CD4-positive, alpha-beta T cell treated with Interleukin-4 for 1 hour (primary cell): ENCODE measurements around the gene EIF3L.

ENCODE experiments used
- DNase-seq, 2 donors: peaks; one replicate each; pipeline ENCODE4 v3.0.0-alpha.2; 2020 to 2022

Gene EIF3L

DNA sequence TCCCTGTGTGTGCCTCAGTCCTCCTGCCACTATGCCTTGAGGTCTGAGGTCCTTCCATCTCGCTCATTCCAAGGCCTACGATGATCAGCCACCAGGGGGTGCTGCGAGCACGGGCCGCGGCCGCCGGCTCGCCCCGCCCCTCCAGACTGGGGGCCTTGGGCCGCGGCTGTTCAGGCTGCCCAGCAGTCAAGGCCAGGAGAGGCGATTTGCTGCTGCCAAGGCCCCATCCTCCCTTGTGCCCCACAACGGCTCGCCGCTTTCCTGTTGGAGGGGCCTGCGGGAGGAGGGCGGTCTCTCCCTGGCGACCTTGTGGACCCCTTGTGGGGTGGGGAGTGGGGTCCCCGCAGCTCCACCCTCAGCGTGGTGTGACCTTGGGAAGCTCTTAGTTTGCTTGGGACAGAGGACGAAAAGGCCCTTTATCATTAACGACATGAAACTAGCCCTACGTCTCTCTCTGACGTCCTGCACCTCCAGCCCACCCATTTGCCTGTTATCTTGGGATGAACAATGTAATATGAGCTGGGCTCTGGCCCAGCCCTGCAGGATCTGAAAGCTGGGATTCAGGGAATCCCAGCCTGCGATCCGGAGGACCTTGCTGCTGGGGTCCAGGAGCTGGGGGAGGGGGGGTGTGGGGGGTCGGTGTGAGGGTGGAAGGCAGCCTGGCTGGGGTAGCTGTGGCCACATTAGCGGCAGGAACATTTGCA is 31.4 kb upstream of the EIF3L start:
- peak; percentile 77 to 82 for DNase-seq

GRCh38 chr22:37818409-37819104 is 30.7 kb upstream of the EIF3L start:
- peak; percentile 61 to 67 for DNase-seq

DNA sequence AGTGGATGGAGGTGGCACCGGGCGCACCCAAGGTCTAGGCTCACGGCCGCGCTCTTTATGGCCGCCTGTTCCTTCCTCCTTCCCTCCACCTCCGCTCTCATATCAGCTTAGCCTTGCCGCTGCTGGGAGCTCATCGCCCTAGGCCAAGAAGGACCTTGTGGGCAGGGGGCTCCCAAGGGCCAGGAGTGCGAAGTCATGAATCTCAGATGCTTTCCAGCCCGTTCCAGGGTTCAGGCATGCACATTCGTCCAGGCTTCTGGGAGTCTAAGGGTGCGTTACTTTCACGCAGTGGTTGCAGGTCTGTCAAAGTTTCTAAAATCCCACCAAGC is 30.1 kb upstream of the EIF3L start:
- no peak for DNase-seq

- DNase-seq: no peak
These were observed 28.9 kb upstream of the EIF3L start for GRCh38 chr22:37820350-37820749.

DNA sequence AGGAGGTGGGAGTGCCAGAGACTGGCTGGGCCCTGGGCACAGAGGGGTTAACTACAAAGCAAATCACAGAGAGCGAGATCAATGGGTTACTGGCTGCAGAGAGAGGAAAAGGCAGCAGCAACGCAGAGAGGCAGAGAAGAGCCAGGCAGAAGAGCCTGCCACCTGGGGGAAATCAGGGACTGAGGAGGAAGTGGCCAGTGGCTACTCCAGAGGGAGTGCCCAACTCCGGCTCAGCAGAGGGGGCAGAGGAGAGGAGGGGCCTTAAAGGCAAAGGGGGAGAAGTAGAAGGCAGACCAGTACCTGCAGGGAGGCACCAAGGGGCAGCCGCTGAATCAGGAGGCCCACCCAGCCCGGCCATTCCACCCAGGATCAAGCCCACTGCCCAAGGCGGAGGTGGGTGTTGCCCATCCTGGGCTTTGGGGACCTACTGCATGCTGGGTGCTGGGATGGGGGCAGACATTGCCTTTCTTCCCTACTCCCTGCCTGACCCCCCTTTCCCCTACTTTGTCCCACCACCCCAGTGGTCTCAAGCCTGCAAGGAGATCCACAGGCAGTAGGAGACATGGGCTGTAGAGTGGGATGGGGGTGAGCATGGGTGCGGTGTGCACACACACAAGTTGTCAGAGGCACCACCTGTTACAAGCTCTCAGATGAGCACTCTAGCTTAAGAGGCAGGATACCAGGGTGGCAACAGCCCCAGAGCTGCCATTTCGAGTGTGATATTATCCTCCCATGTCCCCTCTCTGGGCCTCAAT is 27.0 kb upstream of the EIF3L start:
- DNase-seq: no peak

- no peak for DNase-seq
These were observed 25.9 kb upstream of the EIF3L start, which contains the start of gene GALR3 for GRCh38 chr22:37823134-37823985. GALR3 (plus strand) TSS chr22:37823382; CDS start chr22:37823407, 25 bp downstream.

GRCh38 chr22:37824674-37825641 is 24.3 kb upstream of the EIF3L start:
- DNase-seq: no peak

DNA sequence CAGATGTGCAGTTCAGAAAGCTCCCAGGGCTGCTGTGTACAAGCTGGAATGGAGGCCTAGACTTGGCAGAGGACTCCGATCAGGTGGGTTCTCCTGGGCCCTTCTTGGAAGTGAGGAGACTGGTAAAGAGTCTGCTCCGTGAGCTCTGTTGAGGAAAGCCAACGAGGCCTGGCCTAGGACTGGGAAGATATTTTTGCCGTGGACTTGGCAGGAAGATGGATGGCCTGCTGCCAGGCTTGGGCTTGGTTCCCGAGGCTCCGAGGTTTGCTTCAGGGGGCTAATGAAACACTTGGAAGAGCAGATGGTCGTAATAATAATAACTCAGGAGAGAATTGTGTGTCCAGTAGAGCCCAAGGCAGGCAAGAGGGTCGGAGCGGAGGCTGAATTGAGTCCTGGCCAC is 22.2 kb upstream of the EIF3L start:
- DNase-seq: no peak

- no peak for DNase-seq
These were observed 19.0 kb upstream of the EIF3L start for GRCh38 chr22:37830093-37830842.

DNA sequence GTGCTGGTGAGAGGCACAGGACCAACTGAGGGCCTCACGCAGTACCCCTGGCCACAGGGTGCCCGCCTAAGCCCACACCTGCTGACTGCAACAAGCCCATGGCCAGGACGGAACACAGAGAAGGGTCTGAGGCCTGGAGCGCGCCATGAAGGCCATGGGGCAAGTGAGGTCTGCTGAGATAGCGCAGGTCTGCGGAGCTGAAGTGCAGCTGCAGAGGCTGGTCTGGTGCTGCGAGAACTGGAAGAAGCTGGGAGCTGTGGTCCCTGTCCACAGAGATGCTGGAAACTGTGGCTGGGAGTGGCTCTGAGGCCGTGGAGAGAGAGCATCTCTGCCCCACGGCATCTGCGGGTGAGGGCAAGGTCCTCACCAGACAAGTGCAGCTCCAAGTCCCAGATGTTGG is 17.7 kb upstream of the EIF3L start:
- no peak for DNase-seq

GRCh38 chr22:37832022-37832857 is 17.0 kb upstream of the EIF3L start:
- DNase-seq: no peak

DNA sequence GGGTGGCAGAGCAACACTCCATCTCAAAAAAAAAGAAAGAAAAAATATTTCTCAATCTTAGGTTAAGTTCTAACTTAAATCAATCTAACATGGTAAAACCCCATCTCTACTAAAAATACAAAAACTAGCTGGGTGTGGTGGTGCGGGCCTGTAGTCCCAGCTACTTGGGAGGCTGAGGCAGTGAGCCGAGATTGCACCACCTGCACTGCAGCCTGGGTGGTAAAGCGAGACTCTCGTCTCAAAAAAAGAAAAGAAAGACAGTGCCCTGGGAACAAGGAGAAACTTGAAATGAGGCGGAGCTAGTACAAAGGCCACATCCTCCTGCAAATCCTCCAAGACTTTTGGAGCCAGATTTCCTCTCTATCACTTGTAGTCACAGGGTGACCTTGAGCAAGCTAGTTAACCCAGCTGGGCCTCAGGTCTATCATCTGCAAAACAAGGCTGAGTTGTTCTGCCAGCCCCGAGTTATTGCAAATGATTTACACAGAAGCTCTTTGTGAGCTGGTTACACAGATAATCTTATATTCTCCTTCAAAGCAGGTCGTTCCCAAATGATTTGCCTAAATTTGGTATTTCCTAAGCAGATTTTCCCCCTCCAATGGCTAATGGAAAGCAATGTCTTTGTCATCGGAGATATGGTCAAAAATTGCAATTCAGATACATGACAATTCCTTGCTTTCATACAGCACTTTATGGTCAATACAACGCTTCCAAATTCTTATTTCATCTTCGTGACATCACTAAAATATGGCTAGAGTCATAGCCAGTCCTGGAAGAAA is 7.0 kb upstream of the EIF3L start:
- no peak for DNase-seq

- DNase-seq: no peak
These were observed 5.5 kb upstream of the EIF3L start for GRCh38 chr22:37843741-37844089.

DNA sequence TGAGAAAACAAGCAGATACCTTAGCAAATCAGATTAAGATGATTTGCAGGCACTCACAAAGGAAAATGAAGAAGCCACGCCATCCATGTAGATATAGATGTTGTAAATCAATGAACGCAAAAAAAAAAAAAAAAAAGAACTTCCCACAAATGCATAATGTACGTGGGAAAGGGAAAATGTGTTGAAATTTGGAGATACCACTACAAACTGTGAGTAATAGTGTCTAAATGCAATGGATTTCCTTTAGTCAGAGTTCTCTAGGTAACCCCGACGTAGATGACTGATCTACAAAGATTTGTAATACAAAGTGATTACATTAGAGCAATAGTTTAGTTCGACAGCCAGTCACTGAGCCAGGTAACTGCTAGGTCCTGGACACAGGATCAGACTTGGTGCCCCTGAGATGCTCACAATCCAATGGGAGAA is 4.3 kb upstream of the EIF3L start:
- DNase-seq: no peak

DNA sequence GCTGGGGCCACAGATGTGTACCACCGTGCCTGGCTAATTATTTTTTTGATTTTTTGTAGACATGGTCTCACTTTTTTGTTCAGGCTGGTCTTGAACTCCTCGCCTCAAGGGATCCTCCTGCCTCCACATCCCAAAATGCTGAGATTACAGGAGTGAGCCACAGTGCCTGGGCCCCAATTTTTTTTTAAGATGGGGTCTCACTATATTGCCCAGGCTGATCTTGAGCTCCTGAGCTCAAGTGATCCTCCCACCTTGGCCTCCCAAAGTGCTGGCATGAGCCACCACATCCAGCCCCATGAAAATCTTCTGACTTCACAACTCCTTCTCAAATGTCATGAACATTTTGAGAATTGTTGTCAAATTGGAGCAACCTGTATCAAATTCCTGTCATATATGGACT is 2.8 kb upstream of the EIF3L start:
- DNase-seq: no peak

DNA sequence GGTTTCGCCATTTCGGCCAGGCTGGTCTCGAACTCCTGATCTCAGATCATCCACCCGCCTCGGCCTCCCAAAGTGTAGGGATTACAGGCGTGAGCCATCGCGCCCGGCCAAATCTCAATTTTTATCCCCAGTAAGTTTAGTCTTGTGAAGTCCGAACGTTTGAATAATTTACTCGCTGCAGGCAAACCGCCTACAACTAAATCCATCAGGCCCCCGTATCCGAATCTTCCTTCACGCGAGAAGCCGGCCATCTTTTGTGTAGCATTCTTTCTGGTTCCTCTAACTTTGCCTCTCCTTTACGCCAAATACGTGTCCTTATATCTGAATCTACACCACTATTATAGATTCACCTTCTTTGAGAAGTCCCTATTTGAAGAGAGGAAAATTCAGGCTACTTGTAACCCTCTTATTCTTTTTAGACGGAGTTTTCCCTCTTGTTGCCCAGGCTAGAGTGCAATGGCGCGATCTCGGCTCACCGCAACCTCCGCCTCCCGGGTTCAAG is 581 bp upstream of the EIF3L start:
- DNase-seq: peak in 1 of 2 donors; percentile 36

DNA sequence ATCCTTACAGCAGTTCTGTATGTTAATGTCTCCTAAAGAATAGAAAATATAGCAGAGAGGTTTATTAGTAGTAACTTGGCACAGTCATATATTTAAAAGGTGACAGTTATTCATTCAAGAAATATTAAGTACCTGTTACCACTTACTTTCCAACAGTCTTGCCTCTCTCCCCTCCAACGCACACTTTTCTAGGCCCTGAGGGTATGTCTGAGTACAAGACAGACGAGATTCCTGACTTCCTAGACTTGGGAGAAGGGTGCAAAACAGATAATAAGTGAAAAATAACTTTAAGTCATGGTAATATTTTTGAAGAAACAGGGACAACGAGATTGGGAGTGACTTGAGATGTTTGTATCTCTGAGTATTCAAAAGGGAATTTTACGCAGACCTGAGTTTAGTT is 1.6 kb downstream of the EIF3L start:
- DNase-seq: no peak

DNA sequence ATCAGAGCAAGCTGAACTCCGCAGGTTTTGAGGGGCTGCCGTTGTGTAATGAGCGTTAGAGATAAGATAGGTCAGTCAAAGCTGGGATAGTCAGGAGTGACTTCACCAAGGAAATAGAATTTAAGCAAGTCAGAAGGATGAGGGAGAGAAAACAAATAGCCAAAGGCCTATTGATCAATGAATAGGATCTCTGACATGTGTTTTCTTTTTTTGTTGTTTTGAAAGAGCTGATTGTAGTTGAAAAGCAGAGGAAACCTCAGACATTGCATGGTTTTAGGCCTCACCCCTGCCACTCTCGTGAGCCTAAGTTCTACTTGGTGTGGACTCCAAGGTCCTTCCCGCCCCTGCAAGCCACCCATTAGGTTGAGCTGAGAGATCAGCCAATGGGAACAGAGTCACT is 3.2 kb downstream of the EIF3L start:
- no peak for DNase-seq

DNA sequence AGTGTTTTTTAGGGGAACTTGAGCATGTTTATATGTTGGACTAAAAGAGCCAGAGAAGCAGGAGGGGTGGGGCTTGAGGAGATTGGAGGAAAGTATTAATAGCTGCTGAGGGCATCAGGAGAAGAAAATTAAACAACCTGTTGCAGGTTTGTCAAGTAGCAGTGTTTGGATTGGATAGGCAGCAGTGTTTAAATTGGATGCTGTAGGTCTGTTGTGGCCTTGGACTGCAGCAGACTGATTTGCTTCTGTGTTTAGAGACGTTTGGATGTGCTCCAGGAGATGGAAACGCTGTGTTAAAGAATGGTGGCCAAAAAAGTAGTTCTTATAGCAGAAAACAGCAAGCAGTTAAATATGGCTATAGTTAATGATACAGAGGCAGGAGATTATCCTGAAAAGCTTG is 5.7 kb downstream of the EIF3L start:
- no peak for DNase-seq
